Measurements from ENCODE around the gene SUPT20HL1. TPM values are rescaled to one million over a fixed set of nuclear protein-coding genes. Genes with fewer than 3 reads are reported as not detected.

The SUPT20HL1 gene
- total RNA-seq, 1 donor from 2014 or later, result under 0.01 TPM

GRCh38 chrX:24398766-24399165, 38.3 kb downstream of the SUPT20HL1 start:
- TF ChIP-seq CTCF (IDR thresholded peaks at IDR 0.05; ENCODE audit: insufficient read depth, low read length, severe bottlenecking), result no peak
- DNase-seq (ENCODE audit: low read depth), result peak; percentile 92
- H3K36me3 ChIP-seq (ENCODE audit: control insufficient read depth, insufficient read depth, low read length), result no peaks in the 10 kb centered on the region
- H3K27me3 ChIP-seq (ENCODE audit: control insufficient read depth, insufficient read depth, low read length), result no peaks in the 10 kb centered on the region
- FAIRE-seq, result no peak
- H3K4me3 ChIP-seq (ENCODE audit: low read depth, low read length), result no peak overlapping the region

- Histone ChIP-seq H3K4me3 (ENCODE audit: low read depth, low read length) (no peak overlapping the region), H3K27me3 (ENCODE audit: control insufficient read depth, insufficient read depth, low read length) (no peaks in the 10 kb centered on the region), H3K36me3 (ENCODE audit: control insufficient read depth, insufficient read depth, low read length) (no peaks in the 10 kb centered on the region)
- DNase-seq (ENCODE audit: low read depth) (no peak), FAIRE-seq (peak; percentile 77)
- TF ChIP-seq CTCF (IDR thresholded peaks at IDR 0.05; ENCODE audit: insufficient read depth, low read length, severe bottlenecking), result no peak
Observed at GRCh38 chrX:24399550-24399949, 39.1 kb downstream of the SUPT20HL1 start.

GRCh38 chrX:24405959-24406358, 45.5 kb downstream of the SUPT20HL1 start:
- no peak for TF ChIP-seq CTCF (IDR thresholded peaks at IDR 0.05; ENCODE audit: insufficient read depth, low read length, severe bottlenecking)
- FAIRE-seq, result no peak
- H3K36me3 ChIP-seq (ENCODE audit: control insufficient read depth, insufficient read depth, low read length), result no peaks in the 10 kb centered on the region
- no peak overlapping the region for H3K4me3 ChIP-seq (ENCODE audit: low read depth, low read length)
- H3K27me3 ChIP-seq (ENCODE audit: control insufficient read depth, insufficient read depth, low read length), result no peaks in the 10 kb centered on the region
- DNase-seq (ENCODE audit: low read depth), result no peak

Other genes with a start within 250 kb of the SUPT20HL1 start
- gene ZFX, start 210.9 kb upstream of the SUPT20HL1 start, total RNA-seq, result 30.8 and 37.8 TPM in 2 replicates
- not detected in 2 replicates for gene SUPT20HL2, start 46.6 kb upstream of the SUPT20HL1 start, total RNA-seq
- gene PDK3, start 104.6 kb downstream of the SUPT20HL1 start, total RNA-seq, result 5.3 and 5.8 TPM in 2 replicates